GM19239 (cell line): ENCODE measurements around the gene UBAC2.

Experiments
- DNase-seq: peaks from one replicate; pipeline ENCODE4 v3.0.0; 2011; ENCODE audit warnings: low spot score; ENCODE audit not compliant: insufficient read length
- FAIRE-seq: peaks from 2 replicates; lab custom pipeline; 2011; peaks lifted over from hg19 to GRCh38; lab: Jason Lieb, UNC

The UBAC2 gene

GRCh38 chr13:99417201-99418102, 216.8 kb downstream of the UBAC2 start:
- FAIRE-seq (no peak), DNase-seq (no peak)

GRCh38 chr13:99418103-99418842, 217.6 kb downstream of the UBAC2 start:
- DNase-seq: no peak
- FAIRE-seq: no peak

GRCh38 chr13:99418843-99419140, 218.1 kb downstream of the UBAC2 start:
- DNase-seq (no peak), FAIRE-seq (no peak)

GRCh38 chr13:99419591-99420243, 219.1 kb downstream of the UBAC2 start:
- FAIRE-seq (no peak), DNase-seq (no peak)

GRCh38 chr13:99421271-99421670, 220.6 kb downstream of the UBAC2 start:
- DNase-seq: no peak
- FAIRE-seq: peak; percentile 28

GRCh38 chr13:99421758-99422585, 221.3 kb downstream of the UBAC2 start:
- DNase-seq (no peak), FAIRE-seq (peak; percentile 88)

- DNase-seq (no peak), FAIRE-seq (no peak)
Observed at GRCh38 chr13:99422586-99423220, 222.0 kb downstream of the UBAC2 start.

- DNase-seq: peak; percentile 44
- FAIRE-seq: peak; percentile 99
Observed at GRCh38 chr13:99425485-99426341, 225.1 kb downstream of the UBAC2 start.

GRCh38 chr13:99426426-99426825, 225.8 kb downstream of the UBAC2 start:
- DNase-seq (no peak), FAIRE-seq (peak; percentile 61)

- DNase-seq: no peak
- peak; percentile 94 for FAIRE-seq
Observed at GRCh38 chr13:99429670-99430069, 229.0 kb downstream of the UBAC2 start.

GRCh38 chr13:99431927-99432608, 231.4 kb downstream of the UBAC2 start:
- DNase-seq (no peak), FAIRE-seq (no peak)

GRCh38 chr13:99432609-99433542, 232.2 kb downstream of the UBAC2 start:
- FAIRE-seq (peak; percentile 98), DNase-seq (no peak)

GRCh38 chr13:99433543-99434075, 233.0 kb downstream of the UBAC2 start:
- FAIRE-seq (peak; percentile 86), DNase-seq (no peak)

- FAIRE-seq: peak; percentile 67
- no peak for DNase-seq
Observed at GRCh38 chr13:99434258-99434788, 233.7 kb downstream of the UBAC2 start.

- no peak for FAIRE-seq
Observed at GRCh38 chr13:99435116-99435515, 234.5 kb downstream of the UBAC2 start.

GRCh38 chr13:99435998-99436397, 235.3 kb downstream of the UBAC2 start:
- no peak for DNase-seq

More at GRCh38 chr13:99435116-99435515, 234.5 kb downstream of the UBAC2 start:
- DNase-seq: no peak

More at GRCh38 chr13:99435998-99436397, 235.3 kb downstream of the UBAC2 start:
- no peak for FAIRE-seq
